Tibial nerve (tissue), 4 donors: ENCODE measurements around the gene SECTM1.

Experiments used
- CTCF ChIP-seq, 5 experiments: fragments of 200-600 bp in 3 of 5; fragments of 450-650 bp in 2 of 5; sonication (generic) in 3 of 5; IDR thresholded peaks; one replicate each; pipeline ENCODE4 v1.5.1; 2016 to 2019; ENCODE audit warnings: antibody characterized with exemption in 5 of 5, mild to moderate bottlenecking in 3 of 5, moderate library complexity in 2 of 5
- EP300 ChIP-seq, 2 donors: sonication (generic); formaldehyde crosslinking; IDR thresholded peaks; one replicate each; pipeline ENCODE4 v1.6.1; 2017; ENCODE audit warnings: antibody characterized with exemption in 2 of 2, mild to moderate bottlenecking in 1 of 2

GRCh38 chr17:82349287-82349701 is 15.7 kb upstream of the SECTM1 start:
- no peak for TF ChIP-seq EP300 (IDR thresholded peaks at IDR 0.05)
- no peak for TF ChIP-seq CTCF (IDR thresholded peaks at IDR 0.05)
